Osteoblast (primary cell): ENCODE measurements around the gene KIAA0319L. TPM values are rescaled to one million over a fixed set of nuclear protein-coding genes. Genes with fewer than 3 reads are reported as not detected.

Source experiments
- DNase-seq: peaks from one replicate; pipeline ENCODE4 v3.0.0; 2011; ENCODE audit warnings: low spot score, mixed read lengths; ENCODE audit not compliant: insufficient read length; ENCODE audit errors: missing footprints
- H2AFZ ChIP-seq: 2 replicates; pipeline ENCODE4 v1.6.0; 2011; ENCODE audit warnings: mild to moderate bottlenecking, low read length
- H3K27ac ChIP-seq: 2 replicates; pipeline ENCODE4 v1.5.1; 2011; ENCODE audit warnings: mild to moderate bottlenecking, low read depth, low read length, moderate library complexity
- H3K27me3 ChIP-seq: 2 replicates; pipeline ENCODE4 v1.6.0; 2012; ENCODE audit warnings: mild to moderate bottlenecking, control low read depth, inconsistent platforms, low read length, moderate library complexity; ENCODE audit not compliant: insufficient read depth
- H3K36me3 ChIP-seq: 2 replicates; pipeline ENCODE4 v1.5.1; 2011; ENCODE audit warnings: mild to moderate bottlenecking, low read length, control low read depth, moderate library complexity; ENCODE audit not compliant: insufficient read depth
- H3K4me1 ChIP-seq: 2 replicates; pipeline ENCODE4 v1.5.1; 2011; ENCODE audit warnings: mild to moderate bottlenecking, low read length, control low read depth, moderate library complexity; ENCODE audit not compliant: insufficient read depth
- H3K4me2 ChIP-seq: 2 replicates; pipeline ENCODE4 v1.6.0; 2011; ENCODE audit warnings: mild to moderate bottlenecking, low read length; ENCODE audit not compliant: insufficient read depth
- H3K4me3 ChIP-seq: fragments of 200-600 bp; sonication (generic); 3 replicates; pipeline ENCODE4 v1.5.1; 2012; ENCODE audit warnings: mild to moderate bottlenecking, low read length, inconsistent platforms; ENCODE audit not compliant: insufficient read depth
- H3K79me2 ChIP-seq: 2 replicates; pipeline ENCODE4 v1.6.0; 2012; ENCODE audit warnings: mild to moderate bottlenecking, low read length, control low read depth, inconsistent platforms; ENCODE audit not compliant: insufficient read depth
- H3K9me3 ChIP-seq: 2 replicates; pipeline ENCODE4 v1.5.1; 2011; ENCODE audit warnings: low read depth, low read length, control low read depth
- H4K20me1 ChIP-seq: 2 replicates; pipeline ENCODE4 v1.6.0; 2012; ENCODE audit warnings: mild to moderate bottlenecking, low read length, control low read depth; ENCODE audit not compliant: insufficient read depth
- CTCF ChIP-seq: IDR thresholded peaks from 2 replicates; pipeline ENCODE4 v1.5.1; 2011; ENCODE audit warnings: mild to moderate bottlenecking, low read depth, low read length, moderate library complexity; ENCODE audit errors: extremely low read depth
- total RNA-seq: library from RNA; depleted of rRNA; stranded (reverse); fragments of >200 nt; gene quantifications from 2 replicates; pipeline ENCODE4 v1.2.3, GENCODE V29; 2012

Gene KIAA0319L
- total RNA-seq, 1 donor = 44.9 TPM

- no peak for TF ChIP-seq CTCF
- Histone ChIP-seq H3K36me3 (no peaks in the 10 kb centered on the region), H2AFZ (no peak overlapping the region), H3K27me3 (peaks cover 3% of the 10 kb centered on the region), H3K27ac (no peak overlapping the region), H3K4me3 (no peak overlapping the region), H3K4me1 (peaks cover 9% of the 10 kb centered on the region), H3K79me2 (no peaks in the 10 kb centered on the region), H3K9me3 (no peaks in the 10 kb centered on the region), H3K4me2 (no peak overlapping the region), H4K20me1 (no peaks in the 10 kb centered on the region)
- peak; percentile 84 for DNase-seq
These were observed 18.3 kb upstream of the KIAA0319L start for GRCh38 chr1:35575416-35575958.

GRCh38 chr1:35574655-35575415 is 17.6 kb upstream of the KIAA0319L start:
- peaks cover 3% of the 10 kb centered on the region for H3K27me3 ChIP-seq
- no peaks in the 10 kb centered on the region for H4K20me1 ChIP-seq

GRCh38 chr1:35574125-35574654 is 17.0 kb upstream of the KIAA0319L start:
- H3K4me1 ChIP-seq = peaks cover 22% of the 10 kb centered on the region
- no peak overlapping the region for H3K4me3 ChIP-seq
- peaks cover 3% of the 10 kb centered on the region for H3K27me3 ChIP-seq
- no peaks in the 10 kb centered on the region for H3K79me2 ChIP-seq
- H3K27ac ChIP-seq = no peak overlapping the region
- no peaks in the 10 kb centered on the region for H3K9me3 ChIP-seq
- no peak for DNase-seq
- H2AFZ ChIP-seq = no peak overlapping the region
- no peaks in the 10 kb centered on the region for H3K36me3 ChIP-seq
- TF ChIP-seq CTCF = no peak
- no peak overlapping the region for H3K4me2 ChIP-seq
- no peaks in the 10 kb centered on the region for H4K20me1 ChIP-seq

More at GRCh38 chr1:35574655-35575415, 17.6 kb upstream of the KIAA0319L start:
- H3K9me3 ChIP-seq = no peaks in the 10 kb centered on the region
- no peak overlapping the region for H3K4me2 ChIP-seq
- H2AFZ ChIP-seq = no peak overlapping the region
- no peak overlapping the region for H3K4me3 ChIP-seq
- peaks cover 16% of the 10 kb centered on the region for H3K4me1 ChIP-seq
- no peak overlapping the region for H3K27ac ChIP-seq
- no peaks in the 10 kb centered on the region for H3K79me2 ChIP-seq
- peak; percentile 87 for DNase-seq
- H3K36me3 ChIP-seq = no peaks in the 10 kb centered on the region
- no peak for TF ChIP-seq CTCF
